ENCODE results near the gene ST3GAL3. TPM values are rescaled to one million over a fixed set of nuclear protein-coding genes. Genes with fewer than 3 reads are reported as not detected.
A peak's percentile ranks its signal among the peaks of the same experiment; 100 is the strongest.

Gene ST3GAL3
- total RNA-seq, 1 donor from 2014 or later, result 11.4 TPM

DNA sequence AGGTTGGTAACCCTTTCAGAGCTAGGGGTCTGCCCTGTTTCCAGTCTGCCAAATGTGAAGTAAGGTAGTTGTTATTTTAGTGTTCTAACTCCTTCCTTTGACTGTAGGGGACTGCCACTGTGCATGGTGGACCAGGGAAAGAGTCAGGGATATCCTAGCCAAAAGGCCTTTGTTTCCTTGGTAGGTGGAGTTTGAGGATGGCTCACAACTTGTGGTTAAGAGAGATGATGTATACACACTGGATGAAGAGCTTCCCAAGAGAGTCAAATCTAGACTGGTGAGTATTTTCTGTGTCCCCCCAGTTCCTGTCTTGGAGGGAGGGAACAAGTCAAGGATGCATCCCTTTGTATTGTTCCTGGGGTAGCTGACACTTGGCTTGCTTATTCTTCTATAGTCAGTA is 3.5 kb upstream of the ST3GAL3 start:
- Histone ChIP-seq H4K20me1 (ENCODE audit: insufficient read depth, low read length) (peaks cover 23% of the 10 kb centered on the region), H3K9ac (ENCODE audit: low read length) (no peak overlapping the region), H3K4me1 (ENCODE audit: insufficient read depth, low read length) (peaks cover 18% of the 10 kb centered on the region), H2AFZ (ENCODE audit: low read depth, low read length) (no peak overlapping the region), H3K27me3 (ENCODE audit: insufficient read depth, low read length) (no peaks in the 10 kb centered on the region), H3K4me2 (ENCODE audit: low read length) (no peak overlapping the region), H3K9me3 (ENCODE audit: insufficient read depth, low read depth, low read length) (no peaks in the 10 kb centered on the region), H3K4me3 (ENCODE audit: insufficient read depth, low read depth, low read length) (no peak overlapping the region), H3K79me2 (ENCODE audit: insufficient read depth, low read length) (peaks cover 12% of the 10 kb centered on the region), H3K27ac (ENCODE audit: low read depth, low read length) (no peak overlapping the region), H3K36me3 (ENCODE audit: insufficient read depth, low read length) (peaks cover 32% of the 10 kb centered on the region)
- Mint-ChIP-seq H3K4me1 (ENCODE audit: low read depth, unreplicated experiment) (peaks cover 31% of the 10 kb centered on the region), H3K27me3 (ENCODE audit: low read depth, unreplicated experiment) (no peaks in the 10 kb centered on the region), H3K9me3 (ENCODE audit: unreplicated experiment) (no peaks in the 10 kb centered on the region), H3K27ac (ENCODE audit: unreplicated experiment) (peak overlapping the region; percentile 36), H3K4me3 (ENCODE audit: unreplicated experiment) (no peak overlapping the region), H3K36me3 (ENCODE audit: low read depth, unreplicated experiment) (peaks cover 22% of the 10 kb centered on the region)
- TF ChIP-seq, protein P1, sequence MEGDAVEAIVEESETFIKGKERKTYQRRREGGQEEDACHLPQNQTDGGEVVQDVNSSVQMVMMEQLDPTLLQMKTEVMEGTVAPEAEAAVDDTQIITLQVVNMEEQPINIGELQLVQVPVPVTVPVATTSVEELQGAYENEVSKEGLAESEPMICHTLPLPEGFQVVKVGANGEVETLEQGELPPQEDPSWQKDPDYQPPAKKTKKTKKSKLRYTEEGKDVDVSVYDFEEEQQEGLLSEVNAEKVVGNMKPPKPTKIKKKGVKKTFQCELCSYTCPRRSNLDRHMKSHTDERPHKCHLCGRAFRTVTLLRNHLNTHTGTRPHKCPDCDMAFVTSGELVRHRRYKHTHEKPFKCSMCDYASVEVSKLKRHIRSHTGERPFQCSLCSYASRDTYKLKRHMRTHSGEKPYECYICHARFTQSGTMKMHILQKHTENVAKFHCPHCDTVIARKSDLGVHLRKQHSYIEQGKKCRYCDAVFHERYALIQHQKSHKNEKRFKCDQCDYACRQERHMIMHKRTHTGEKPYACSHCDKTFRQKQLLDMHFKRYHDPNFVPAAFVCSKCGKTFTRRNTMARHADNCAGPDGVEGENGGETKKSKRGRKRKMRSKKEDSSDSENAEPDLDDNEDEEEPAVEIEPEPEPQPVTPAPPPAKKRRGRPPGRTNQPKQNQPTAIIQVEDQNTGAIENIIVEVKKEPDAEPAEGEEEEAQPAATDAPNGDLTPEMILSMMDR (IDR thresholded peaks at IDR 0.05; ENCODE audit: insufficient read depth, low read depth, low read length), result no peak
- no peak for FAIRE-seq
- no peak for DNase-seq (ENCODE audit: low read depth)

DNA sequence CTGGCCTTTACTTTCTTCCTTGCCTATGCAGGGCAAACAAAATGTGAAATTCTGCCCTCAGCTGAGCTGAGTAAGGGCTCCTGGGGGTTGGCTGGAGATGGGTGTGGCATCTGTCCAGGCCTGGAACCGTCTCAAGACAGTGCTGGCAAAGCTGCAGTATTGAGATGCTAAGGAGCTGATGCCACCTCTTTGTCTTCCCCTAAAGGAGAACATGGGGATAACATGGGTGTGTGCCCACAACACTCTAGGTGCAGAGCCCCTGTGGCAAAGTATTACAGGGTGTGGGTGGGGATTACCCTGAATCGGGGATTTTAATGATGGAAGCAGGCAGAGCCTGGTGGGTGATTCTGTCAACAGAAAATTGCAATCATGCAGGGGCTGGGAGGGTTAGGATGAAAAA is 2.5 kb upstream of the ST3GAL3 start:
- no peaks in the 10 kb centered on the region for H3K27me3 ChIP-seq (ENCODE audit: insufficient read depth, low read length)
- Mint-ChIP-seq H3K4me3 (ENCODE audit: unreplicated experiment) (no peak overlapping the region), H3K9me3 (ENCODE audit: unreplicated experiment) (no peaks in the 10 kb centered on the region), H3K4me1 (ENCODE audit: low read depth, unreplicated experiment) (peaks cover 33% of the 10 kb centered on the region), H3K27ac (ENCODE audit: unreplicated experiment) (no peak overlapping the region), H3K27me3 (ENCODE audit: low read depth, unreplicated experiment) (no peaks in the 10 kb centered on the region), H3K36me3 (ENCODE audit: low read depth, unreplicated experiment) (peaks cover 21% of the 10 kb centered on the region)
- peaks cover 28% of the 10 kb centered on the region for H3K36me3 ChIP-seq (ENCODE audit: insufficient read depth, low read length)
- H3K4me1 ChIP-seq (ENCODE audit: insufficient read depth, low read length), result peaks cover 18% of the 10 kb centered on the region
- no peak overlapping the region for H3K4me3 ChIP-seq (ENCODE audit: insufficient read depth, low read depth, low read length)
- H3K27ac ChIP-seq (ENCODE audit: low read depth, low read length), result no peak overlapping the region
- H2AFZ ChIP-seq (ENCODE audit: low read depth, low read length), result no peak overlapping the region
- TF ChIP-seq, protein P1 (IDR thresholded peaks at IDR 0.05; ENCODE audit: insufficient read depth, low read depth, low read length), result peak; percentile 5
- TF ChIP-seq EZH2 (IDR thresholded peaks at IDR 0.05; ENCODE audit: insufficient read depth, low read length), result no peak
- H3K9me3 ChIP-seq (ENCODE audit: insufficient read depth, low read depth, low read length), result no peaks in the 10 kb centered on the region
- peak; percentile 18 for DNase-seq (ENCODE audit: low read depth)
- no peak for FAIRE-seq
- peaks cover 26% of the 10 kb centered on the region for H4K20me1 ChIP-seq (ENCODE audit: insufficient read depth, low read length)
- H3K9ac ChIP-seq (ENCODE audit: low read length), result no peak overlapping the region
- H3K4me2 ChIP-seq (ENCODE audit: low read length), result no peak overlapping the region
- peaks cover 18% of the 10 kb centered on the region for H3K79me2 ChIP-seq (ENCODE audit: insufficient read depth, low read length)

DNA sequence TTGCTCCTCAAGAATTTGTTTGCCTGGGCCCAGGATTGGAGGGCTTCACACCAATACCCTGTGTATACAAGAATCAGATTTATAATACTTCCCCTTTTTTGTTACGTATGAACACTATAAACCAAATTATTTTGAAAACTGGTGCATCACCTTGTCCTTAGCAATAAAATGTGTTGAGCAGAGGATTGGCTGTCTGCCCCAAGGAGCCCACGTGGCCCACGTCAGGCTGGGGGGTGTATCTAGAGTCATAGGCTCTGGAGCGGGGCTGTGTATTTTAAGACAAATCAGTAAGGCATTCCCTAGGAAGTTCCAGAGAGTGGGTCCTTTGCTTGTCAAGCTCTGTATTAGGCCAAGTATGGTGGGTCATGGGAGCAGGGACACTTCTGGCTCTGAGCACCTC is 2.0 kb upstream of the ST3GAL3 start:
- H3K9me3 Mint-ChIP-seq (ENCODE audit: unreplicated experiment), result no peaks in the 10 kb centered on the region
- H3K4me1 Mint-ChIP-seq (ENCODE audit: low read depth, unreplicated experiment), result peaks cover 34% of the 10 kb centered on the region
- Histone ChIP-seq H3K9ac (ENCODE audit: low read length) (no peak overlapping the region), H3K27ac (ENCODE audit: low read depth, low read length) (no peak overlapping the region), H4K20me1 (ENCODE audit: insufficient read depth, low read length) (peaks cover 27% of the 10 kb centered on the region), H3K79me2 (ENCODE audit: insufficient read depth, low read length) (peaks cover 18% of the 10 kb centered on the region), H3K27me3 (ENCODE audit: insufficient read depth, low read length) (no peaks in the 10 kb centered on the region), H3K36me3 (ENCODE audit: insufficient read depth, low read length) (peaks cover 23% of the 10 kb centered on the region), H2AFZ (ENCODE audit: low read depth, low read length) (no peak overlapping the region), H3K4me3 (ENCODE audit: insufficient read depth, low read depth, low read length) (no peak overlapping the region), H3K4me1 (ENCODE audit: insufficient read depth, low read length) (peaks cover 19% of the 10 kb centered on the region), H3K9me3 (ENCODE audit: insufficient read depth, low read depth, low read length) (no peaks in the 10 kb centered on the region), H3K4me2 (ENCODE audit: low read length) (no peak overlapping the region)
- FAIRE-seq (no peak), DNase-seq (ENCODE audit: low read depth) (no peak)
- no peak for TF ChIP-seq EZH2 (IDR thresholded peaks at IDR 0.05; ENCODE audit: insufficient read depth, low read length)
- H3K36me3 Mint-ChIP-seq (ENCODE audit: low read depth, unreplicated experiment), result peaks cover 21% of the 10 kb centered on the region
- H3K27ac Mint-ChIP-seq (ENCODE audit: unreplicated experiment), result no peak overlapping the region
- no peaks in the 10 kb centered on the region for H3K27me3 Mint-ChIP-seq (ENCODE audit: low read depth, unreplicated experiment)
- no peak overlapping the region for H3K4me3 Mint-ChIP-seq (ENCODE audit: unreplicated experiment)

All from astrocyte (in vitro differentiated cells and primary cell).